GM12878 (cell line): ENCODE measurements around the gene PCDHGC4. TPM values are rescaled to one million over a fixed set of nuclear protein-coding genes. Genes with fewer than 3 reads are reported as not detected.

Source experiments
- ATAC-seq: fragments of 200-7000 bp; cut with Tn5 transposase; 3 replicates; pipeline ENCODE4 v1.9.1; 2020; ENCODE audit warnings: mild to moderate bottlenecking, moderate library complexity
- BruUV-seq: library from RNA; stranded (reverse); fragments of 400-500 nt; replicated peaks from 2 replicates; lab custom pipeline; 2021; lab: Mats Ljungman, UMichigan
- CTCF ChIA-PET: fragments of 300-600 bp; sonication (Branson Sonifier 250); formaldehyde crosslinking; extraction: SDS; loops from one replicate; lab custom pipeline; 2021; ENCODE audit warnings: inconsistent platforms; lab: Yijun Ruan, JAX
- POLR2A ChIA-PET: fragments of 350-600 bp; formaldehyde crosslinking; extraction: SDS; loops from one replicate; lab custom pipeline; 2021; ENCODE audit warnings: inconsistent platforms; lab: Charles Lee
- RAD21 ChIA-PET: fragments of 300-600 bp; sonication (Branson Sonifier 250); formaldehyde crosslinking; loops from one replicate; lab custom pipeline; 2023; ENCODE audit warnings: antibody characterized with exemption; ENCODE audit not compliant: unreplicated experiment; lab: Charles Lee
- SMC1A ChIA-PET: fragments of 300-600 bp; sonication (Branson Sonifier 250); formaldehyde crosslinking; loops from one replicate; lab custom pipeline; 2023; ENCODE audit not compliant: unreplicated experiment, uncharacterized antibody; lab: Charles Lee
- DNase-seq: peaks from one replicate; pipeline ENCODE4 v3.0.0-alpha.2; 2011; ENCODE audit warnings: low read depth, low spot score
- FAIRE-seq: peaks from 3 replicates; lab custom pipeline; 2011; peaks lifted over from hg19 to GRCh38; lab: Jason Lieb, UNC
- H2AFZ ChIP-seq: 2 replicates; pipeline ENCODE4 v1.6.0; 2011; ENCODE audit warnings: low read depth, low read length, control low read depth; ENCODE audit not compliant: control insufficient read depth
- H3K27ac ChIP-seq: 2 replicates; pipeline ENCODE4 v1.5.1; 2011; ENCODE audit warnings: control low read depth; ENCODE audit not compliant: control insufficient read depth, insufficient read depth
- H3K27me3 ChIP-seq, 2 experiments: replicated peaks in 1 of 2; 2 replicates each; pipeline versions ENCODE4 v1.6.0 to v1.6.1; 2011; ENCODE audit warnings: low read length in 1 of 2; ENCODE audit not compliant: control insufficient read depth in 2 of 2, insufficient read depth in 2 of 2
- H3K36me3 ChIP-seq, 2 experiments: 2 replicates each; pipeline ENCODE4 v1.5.1; 2011; ENCODE audit warnings: low read length in 1 of 2; ENCODE audit not compliant: control insufficient read depth in 2 of 2, insufficient read depth in 2 of 2
- H3K4me1 ChIP-seq: 2 replicates; pipeline ENCODE4 v1.6.1; 2011; ENCODE audit warnings: mild to moderate bottlenecking, low read length, moderate library complexity, mixed read lengths; ENCODE audit not compliant: control insufficient read depth, insufficient read depth
- H3K4me2 ChIP-seq: 2 replicates; pipeline ENCODE4 v1.6.0; 2011; ENCODE audit warnings: control low read depth; ENCODE audit not compliant: control insufficient read depth, insufficient read depth
- H3K4me3 ChIP-seq: fragments of 200-600 bp; sonication (generic); 2 replicates; pipeline ENCODE4 v1.5.1; 2016
- H3K79me2 ChIP-seq: 2 replicates; pipeline ENCODE4 v1.6.0; 2011; ENCODE audit warnings: low read length; ENCODE audit not compliant: control insufficient read depth, insufficient read depth
- H3K9ac ChIP-seq: 2 replicates; pipeline ENCODE4 v1.8.0; 2011; ENCODE audit warnings: low read length, control low read depth, mixed read lengths; ENCODE audit not compliant: control insufficient read depth, insufficient read depth
- H3K9me3 ChIP-seq: replicated peaks from 3 replicates; pipeline ENCODE4 v1.5.1; 2011; ENCODE audit warnings: mild to moderate bottlenecking, low read length; ENCODE audit not compliant: control insufficient read depth, insufficient read depth
- H4K20me1 ChIP-seq: 2 replicates; pipeline ENCODE4 v1.6.0; 2011; ENCODE audit not compliant: control insufficient read depth, insufficient read depth
- BHLHE40 ChIP-seq, 2 experiments: fragments of 450-650 bp in 1 of 2; IDR thresholded peaks; 2 replicates each; pipeline ENCODE4 v1.6.1; 2011 to 2017; ENCODE audit warnings: low read depth in 2 of 2, borderline replicate concordance in 1 of 2, improper control_type of control experiment in 1 of 2, low read length in 1 of 2, mild to moderate bottlenecking in 1 of 2
- CEBPB ChIP-seq, 2 experiments: fragments of 150-350 bp in 1 of 2; IDR thresholded peaks; 2 replicates each; pipeline ENCODE4 v1.6.1; 2012 to 2014; ENCODE audit warnings: low read depth in 2 of 2, low read length in 2 of 2, borderline replicate concordance in 1 of 2, inconsistent platforms in 1 of 2
- CREM ChIP-seq: IDR thresholded peaks from 2 replicates; pipeline ENCODE4 v1.6.1; 2014; ENCODE audit warnings: antibody characterized with exemption, low read depth
- EGR1 ChIP-seq, 2 experiments: IDR thresholded peaks; 1 replicate in 1 of 2; 2 replicates in 1 of 2; pipeline ENCODE4 v1.6.1; 2011 to 2012; ENCODE audit warnings: low read depth in 2 of 2, low read length in 2 of 2, borderline replicate concordance in 1 of 2, mild to moderate bottlenecking in 1 of 2, moderate library complexity in 1 of 2
- ETV6 ChIP-seq, 2 experiments: fragments of 450-650 bp in 1 of 2; IDR thresholded peaks in 1 of 2; conservative IDR thresholded peaks in 1 of 2; 2 replicates each; pipeline ENCODE4 v1.6.1; 2014; ENCODE audit warnings: antibody characterized with exemption in 1 of 2, borderline replicate concordance in 1 of 2, low read depth in 1 of 2, mild to moderate bottlenecking in 1 of 2, moderate library complexity in 1 of 2
- GABPA ChIP-seq: IDR thresholded peaks from 2 replicates; pipeline ENCODE4 v1.6.1; 2014; ENCODE audit warnings: antibody characterized with exemption, low read depth, mild to moderate bottlenecking, inconsistent platforms
- GATAD2B ChIP-seq: fragments of 450-650 bp; conservative IDR thresholded peaks from 2 replicates; pipeline ENCODE4 v1.6.1; 2017; ENCODE audit warnings: low read depth, mild to moderate bottlenecking, moderate library complexity
- HDAC6 ChIP-seq: fragments of 200-600 bp; sonication (generic); IDR thresholded peaks from one replicate; pipeline ENCODE4 v1.8.0; 2017; ENCODE audit warnings: antibody characterized with exemption; ENCODE audit not compliant: unreplicated experiment
- IKZF1 ChIP-seq: fragments of 450-650 bp; conservative IDR thresholded peaks from 2 replicates; pipeline ENCODE4 v1.6.1; 2017; ENCODE audit warnings: antibody characterized with exemption, mild to moderate bottlenecking
- IRF4 ChIP-seq: IDR thresholded peaks from 2 replicates; pipeline ENCODE4 v1.6.1; 2011; ENCODE audit warnings: low read depth, low read length
- MXI1 ChIP-seq: fragments of 150-350 bp; IDR thresholded peaks from 2 replicates; pipeline ENCODE4 v1.6.1; 2011; ENCODE audit warnings: low read depth, mild to moderate bottlenecking, inconsistent platforms, low read length, improper control_type of control experiment
- MYC ChIP-seq: IDR thresholded peaks from 2 replicates; pipeline ENCODE4 v1.6.1; 2011; ENCODE audit warnings: mild to moderate bottlenecking, low read length, moderate library complexity, inconsistent platforms; ENCODE audit not compliant: insufficient read depth, insufficient replicate concordance, insufficient read length, severe bottlenecking
- RAD51 ChIP-seq: fragments of 450-650 bp; IDR thresholded peaks from 2 replicates; pipeline ENCODE4 v1.6.1; 2016; ENCODE audit warnings: moderate library complexity, mild to moderate bottlenecking, inconsistent platforms
- SMAD5 ChIP-seq: IDR thresholded peaks from 2 replicates; pipeline ENCODE4 v1.6.1; 2016; ENCODE audit warnings: antibody characterized with exemption, low read depth
- SUZ12 ChIP-seq: fragments of 200-600 bp; sonication (generic); IDR thresholded peaks from one replicate; pipeline ENCODE4 v1.6.1; 2018; ENCODE audit warnings: antibody characterized with exemption, mild to moderate bottlenecking; ENCODE audit not compliant: unreplicated experiment
- ZBED1 ChIP-seq: IDR thresholded peaks from 2 replicates; pipeline ENCODE4 v1.6.1; 2016; ENCODE audit warnings: borderline replicate concordance
- ZNF384 ChIP-seq: IDR thresholded peaks from 2 replicates; pipeline ENCODE4 v1.6.1; 2012; ENCODE audit warnings: low read depth, mild to moderate bottlenecking, low read length, improper control_type of control experiment, borderline replicate concordance
- WGBS: methylation state at CpG from one replicate; pipeline ENCODE4 v1.1.6; 2016; ENCODE audit warnings: low lambda C conversion rate; ENCODE audit not compliant: insufficient replicate concordance, insufficient coverage; ENCODE audit errors: missing lambda C conversion rate; 5-methylcytosine and 5-hydroxymethylcytosine counted together
- in situ Hi-C: fragments of 300-500 bp; cut with MboI; formaldehyde crosslinking; loops from 9 replicates; pipeline ENCODE4 v1.14.3; 2018; ENCODE audit warnings: mixed read lengths
- intact Hi-C: fragments of 100-400 bp; cut with micrococcal nuclease; formaldehyde crosslinking; loops from one replicate; pipeline ENCODE4 v1.14.2; 2022; ENCODE audit not compliant: unreplicated experiment
- polyA plus RNA-seq, 11 experiments: library from polyadenylated mRNA; depleted of rRNA in 4 of 11; unstranded in 6 of 11; stranded (reverse) in 5 of 11; fragments of >200 nt; fragmentation: Nextera tagmentation in 4 of 11; fragmentation: Illumina TruSeq in 1 of 11; extraction: Ambion mirVana in 4 of 11; extraction: Trizol in 1 of 11; gene quantifications; 1 replicate in 1 of 11; 2 replicates in 10 of 11; pipeline versions ENCODE4 v1.2.1 to v1.2.3, GENCODE V29; 2011 to 2016; ENCODE audit warnings: inconsistent platforms in 2 of 11, missing spikeins in 2 of 11, low read depth in 1 of 11
- total RNA-seq, 4 experiments: library from RNA; depleted of rRNA in 3 of 4; stranded (reverse); fragments of >200 nt in 3 of 4; fragmentation: Illumina TruSeq in 1 of 4; extraction: Trizol in 1 of 4; gene quantifications; 2 replicates each; pipeline versions ENCODE4 v1.2.1 to v1.2.3, GENCODE V29; 2013 to 2021
- TF ChIP-seq, protein P1 (sequence below): IDR thresholded peaks from 2 replicates; pipeline ENCODE4 v1.6.1; 2011; ENCODE audit warnings: borderline replicate concordance, low read depth, mild to moderate bottlenecking, moderate library complexity, low read length; ENCODE audit not compliant: insufficient read depth, poor library complexity, severe bottlenecking
- TF ChIP-seq, protein P2 (sequence below): IDR thresholded peaks from 2 replicates; pipeline ENCODE4 v1.6.1; 2011; ENCODE audit warnings: borderline replicate concordance, low read depth, mild to moderate bottlenecking, moderate library complexity, mixed read lengths, low read length; ENCODE audit not compliant: insufficient read depth; ENCODE audit errors: extremely low read length
- TF ChIP-seq, protein P3 (sequence below): IDR thresholded peaks from 2 replicates; pipeline ENCODE4 v1.6.1; 2012; ENCODE audit warnings: low read depth, low read length, improper control_type of control experiment

Gene PCDHGC4
- total and polyA plus RNA-seq, 10 of the 15 experiments (the other 5 are each of a cell fraction or from before 2014, with no cell fraction given) = 0.04 to 1.2 (median 0.52) TPM

DNA sequence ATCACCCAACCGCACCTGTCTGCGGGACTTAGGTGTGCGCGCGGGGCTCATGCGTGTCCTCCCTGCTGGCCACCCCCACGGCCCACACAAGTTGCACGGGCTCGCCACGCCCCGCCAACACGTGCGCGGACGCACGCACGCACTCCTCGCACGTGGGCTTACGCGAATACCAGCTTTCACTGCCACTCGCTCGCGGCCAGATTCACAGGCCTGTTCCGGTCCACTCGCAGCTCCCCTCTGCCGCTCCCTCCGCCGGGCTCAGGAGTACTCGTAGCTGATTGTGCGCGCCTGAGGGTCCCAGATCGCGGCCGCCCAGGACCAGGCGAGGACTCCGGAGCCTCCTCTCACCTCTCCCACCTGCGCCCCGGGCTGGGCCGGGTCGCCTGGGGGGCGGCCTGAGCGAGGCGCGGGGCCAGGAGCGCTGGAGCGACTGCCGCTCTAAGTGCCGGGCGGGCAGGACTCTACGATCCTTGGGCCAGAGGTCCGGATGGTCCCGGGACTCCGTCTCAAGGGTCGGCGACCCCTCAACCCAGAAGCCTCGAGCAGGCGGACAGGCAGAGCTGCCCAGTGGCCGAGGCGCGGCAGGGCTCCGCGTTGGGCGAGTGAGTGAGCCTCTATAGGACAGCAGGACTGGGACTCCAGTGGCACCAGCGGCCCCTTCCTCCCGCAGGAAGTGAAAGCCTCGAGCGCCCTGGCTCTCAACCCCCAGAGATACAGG lies 7.5 kb downstream of the PCDHGC4 start:
- no peaks in the 10 kb centered on the region; the same call in 2 of the 3 replicates for H3K9me3 ChIP-seq
- H4K20me1 ChIP-seq = no peaks in the 10 kb centered on the region
- ATAC-seq (peak; percentile 78), FAIRE-seq (no peak), DNase-seq (no peak)
- peaks cover 24% of the 10 kb centered on the region for H3K4me1 ChIP-seq
- BruUV-seq = no TSS peak
- 3% methylated on average over 66 of the region's 68 CpGs for WGBS
- RAD21 ChIA-PET = interaction anchor here (0.6 to 1.9 kb wide), 4 partner anchors 15 to 79 kb away, joined by 3 to 8 read pairs (median 3); partner anchors contain the start of gene PCDHGA10
- in situ Hi-C loops = no loop called here
- H3K9ac ChIP-seq = peak overlapping the region; percentile 3; the same call in 1 of the 2 replicates
- no peaks in the 10 kb centered on the region; a peak in 1 of 4 replicates for H3K27me3 ChIP-seq
- H3K79me2 ChIP-seq = no peaks in the 10 kb centered on the region
- H3K27ac ChIP-seq = no peak overlapping the region
- peak overlapping the region; percentile 97 for H3K4me2 ChIP-seq
- SMC1A ChIA-PET = interaction anchor here (0.9 to 2.0 kb wide), 6 partner anchors 9 to 79 kb away, joined by 3 to 6 read pairs (median 3); no protein-coding TSS in a partner anchor
- CTCF ChIA-PET = interaction anchor here (0.9 to 3.4 kb wide), 12 partner anchors 10 to 72 kb away, joined by 3 to 19 read pairs (median 5); partner anchors contain the start of gene PCDHGA11
- H2AFZ ChIP-seq = peak overlapping the region; percentile 79
- intact Hi-C loops = no loop called here
- H3K4me3 ChIP-seq = peak overlapping the region; percentile 65
- POLR2A ChIA-PET = interaction anchor here (1.2 to 1.7 kb wide), 2 partner anchors 15 to 21 kb away, joined by 3 to 5 read pairs; no protein-coding TSS in a partner anchor
- H3K36me3 ChIP-seq = no peaks in the 10 kb centered on the region
- TF ChIP-seq IRF4 (no peak), ZNF384 (no peak), EGR1 (IDR thresholded peaks at IDR 0.05; ENCODE audit: borderline replicate concordance in 1 of 2, low read depth in 2 of 2, low read length in 2 of 2) (peak; percentile 42 to 69; a peak in 2 of 3 replicates), MYC (peak; percentile 67), SMAD5 (no peak), ZBED1 (no peak), GABPA (no peak), SUZ12 (no peak), CEBPB (IDR thresholded peaks at IDR 0.05; ENCODE audit: borderline replicate concordance in 1 of 2, low read depth in 2 of 2, low read length in 2 of 2) (no peak), RAD51 (no peak), ETV6 (conservative IDR thresholded peaks at IDR 0.05 in 1 of 2, IDR thresholded peaks at IDR 0.05 in 1 of 2; ENCODE audit: borderline replicate concordance in 1 of 2, low read depth in 1 of 2) (no peak), BHLHE40 (IDR thresholded peaks at IDR 0.05; ENCODE audit: borderline replicate concordance in 1 of 2, low read depth in 2 of 2, low read length in 1 of 2) (peak; percentile 97 to 98), CREM (peak; percentile 26; the same call in 1 of the 2 replicates), GATAD2B (0 out of 2 replicates have a peak, but pooled peaks have one; percentile 31), MXI1 (peak; percentile 70), IKZF1 (0 out of 2 replicates have a peak, but pooled peaks have one; percentile 10), HDAC6 (no peak)
- TF ChIP-seq, protein P1, sequence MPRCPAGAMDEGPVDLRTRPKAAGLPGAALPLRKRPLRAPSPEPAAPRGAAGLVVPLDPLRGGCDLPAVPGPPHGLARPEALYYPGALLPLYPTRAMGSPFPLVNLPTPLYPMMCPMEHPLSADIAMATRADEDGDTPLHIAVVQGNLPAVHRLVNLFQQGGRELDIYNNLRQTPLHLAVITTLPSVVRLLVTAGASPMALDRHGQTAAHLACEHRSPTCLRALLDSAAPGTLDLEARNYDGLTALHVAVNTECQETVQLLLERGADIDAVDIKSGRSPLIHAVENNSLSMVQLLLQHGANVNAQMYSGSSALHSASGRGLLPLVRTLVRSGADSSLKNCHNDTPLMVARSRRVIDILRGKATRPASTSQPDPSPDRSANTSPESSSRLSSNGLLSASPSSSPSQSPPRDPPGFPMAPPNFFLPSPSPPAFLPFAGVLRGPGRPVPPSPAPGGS = no peak
- TF ChIP-seq, protein P2, sequence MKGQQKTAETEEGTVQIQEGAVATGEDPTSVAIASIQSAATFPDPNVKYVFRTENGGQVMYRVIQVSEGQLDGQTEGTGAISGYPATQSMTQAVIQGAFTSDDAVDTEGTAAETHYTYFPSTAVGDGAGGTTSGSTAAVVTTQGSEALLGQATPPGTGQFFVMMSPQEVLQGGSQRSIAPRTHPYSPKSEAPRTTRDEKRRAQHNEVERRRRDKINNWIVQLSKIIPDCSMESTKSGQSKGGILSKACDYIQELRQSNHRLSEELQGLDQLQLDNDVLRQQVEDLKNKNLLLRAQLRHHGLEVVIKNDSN = peak; percentile 78
- TF ChIP-seq, protein P3, sequence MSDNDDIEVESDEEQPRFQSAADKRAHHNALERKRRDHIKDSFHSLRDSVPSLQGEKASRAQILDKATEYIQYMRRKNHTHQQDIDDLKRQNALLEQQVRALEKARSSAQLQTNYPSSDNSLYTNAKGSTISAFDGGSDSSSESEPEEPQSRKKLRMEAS = peak; percentile 95
